ENCODE data around the gene GPSM1.

DNA sequence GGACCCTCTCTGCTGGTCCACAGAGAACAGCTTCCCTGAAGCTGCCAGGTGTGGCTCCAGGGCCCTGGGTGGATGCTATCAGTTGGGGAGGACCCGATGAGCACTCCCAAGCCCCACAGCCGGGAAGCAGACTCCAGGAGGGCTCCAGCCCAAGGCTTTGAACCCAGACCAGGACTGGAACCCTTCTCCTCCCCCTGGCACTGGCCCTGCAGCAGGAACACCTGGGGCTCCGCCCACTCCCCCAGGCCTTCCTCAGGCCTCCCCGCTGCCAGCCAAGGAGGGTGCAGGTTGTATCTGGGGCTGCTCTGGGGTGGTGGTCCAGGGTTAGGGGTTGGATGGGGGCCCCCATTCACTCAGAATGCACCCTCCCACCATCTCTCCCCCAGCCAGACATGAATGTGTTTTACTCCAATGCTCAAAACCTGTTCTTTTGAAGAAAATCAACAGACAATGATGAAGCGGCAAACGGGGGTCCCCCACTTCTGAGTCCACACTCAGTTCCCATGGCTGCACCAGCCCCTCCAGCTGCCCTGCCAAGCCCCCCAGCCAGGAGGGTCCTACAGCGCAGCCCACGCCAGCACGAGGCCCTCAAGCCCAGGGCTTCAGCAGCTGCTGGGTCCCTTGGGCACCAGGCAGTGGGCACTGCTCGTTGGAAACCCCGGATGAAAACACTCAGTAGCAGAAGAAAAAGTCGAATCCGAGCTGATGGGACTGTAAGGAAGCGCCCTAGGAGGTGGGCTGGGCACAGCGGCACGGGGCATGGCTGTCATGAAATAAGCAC is 46.6 kb upstream of the GPSM1 start:
- TF ChIP-seq, protein P1, sequence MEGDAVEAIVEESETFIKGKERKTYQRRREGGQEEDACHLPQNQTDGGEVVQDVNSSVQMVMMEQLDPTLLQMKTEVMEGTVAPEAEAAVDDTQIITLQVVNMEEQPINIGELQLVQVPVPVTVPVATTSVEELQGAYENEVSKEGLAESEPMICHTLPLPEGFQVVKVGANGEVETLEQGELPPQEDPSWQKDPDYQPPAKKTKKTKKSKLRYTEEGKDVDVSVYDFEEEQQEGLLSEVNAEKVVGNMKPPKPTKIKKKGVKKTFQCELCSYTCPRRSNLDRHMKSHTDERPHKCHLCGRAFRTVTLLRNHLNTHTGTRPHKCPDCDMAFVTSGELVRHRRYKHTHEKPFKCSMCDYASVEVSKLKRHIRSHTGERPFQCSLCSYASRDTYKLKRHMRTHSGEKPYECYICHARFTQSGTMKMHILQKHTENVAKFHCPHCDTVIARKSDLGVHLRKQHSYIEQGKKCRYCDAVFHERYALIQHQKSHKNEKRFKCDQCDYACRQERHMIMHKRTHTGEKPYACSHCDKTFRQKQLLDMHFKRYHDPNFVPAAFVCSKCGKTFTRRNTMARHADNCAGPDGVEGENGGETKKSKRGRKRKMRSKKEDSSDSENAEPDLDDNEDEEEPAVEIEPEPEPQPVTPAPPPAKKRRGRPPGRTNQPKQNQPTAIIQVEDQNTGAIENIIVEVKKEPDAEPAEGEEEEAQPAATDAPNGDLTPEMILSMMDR (IDR thresholded peaks at IDR 0.05; ENCODE audit: low read depth, low read length) = no peak
- no peak for TF ChIP-seq EZH2phosphoT487 (IDR thresholded peaks at IDR 0.05; ENCODE audit: low read depth)
